ENCODE results near the gene ZNF200. TPM values are rescaled to one million over a fixed set of nuclear protein-coding genes. Genes with fewer than 3 reads are reported as not detected.

The ZNF200 gene
- total RNA-seq, 4 donors from 2014 or later, result 4.1 to 17.6 (median 10.7) TPM

- Histone ChIP-seq H3K27ac (no peak overlapping the region), H3K4me1 (no peaks in the 10 kb centered on the region), H3K9me3 (no peaks in the 10 kb centered on the region), H3K36me3 (no peaks in the 10 kb centered on the region), H3K27me3 (no peaks in the 10 kb centered on the region), H3K4me3 (no peak overlapping the region)
- intact Hi-C loops (cut with DNase I; ENCODE audit: low total_unique reads), result no loop called here
- DNase-seq, result no peak
- no peak for TF ChIP-seq POLR2A (IDR thresholded peaks at IDR 0.05)
- TF ChIP-seq CTCF (IDR thresholded peaks at IDR 0.05), result no peak
These were observed 22.0 kb upstream of the ZNF200 start for GRCh38 chr16:3256866-3257465.

DNA sequence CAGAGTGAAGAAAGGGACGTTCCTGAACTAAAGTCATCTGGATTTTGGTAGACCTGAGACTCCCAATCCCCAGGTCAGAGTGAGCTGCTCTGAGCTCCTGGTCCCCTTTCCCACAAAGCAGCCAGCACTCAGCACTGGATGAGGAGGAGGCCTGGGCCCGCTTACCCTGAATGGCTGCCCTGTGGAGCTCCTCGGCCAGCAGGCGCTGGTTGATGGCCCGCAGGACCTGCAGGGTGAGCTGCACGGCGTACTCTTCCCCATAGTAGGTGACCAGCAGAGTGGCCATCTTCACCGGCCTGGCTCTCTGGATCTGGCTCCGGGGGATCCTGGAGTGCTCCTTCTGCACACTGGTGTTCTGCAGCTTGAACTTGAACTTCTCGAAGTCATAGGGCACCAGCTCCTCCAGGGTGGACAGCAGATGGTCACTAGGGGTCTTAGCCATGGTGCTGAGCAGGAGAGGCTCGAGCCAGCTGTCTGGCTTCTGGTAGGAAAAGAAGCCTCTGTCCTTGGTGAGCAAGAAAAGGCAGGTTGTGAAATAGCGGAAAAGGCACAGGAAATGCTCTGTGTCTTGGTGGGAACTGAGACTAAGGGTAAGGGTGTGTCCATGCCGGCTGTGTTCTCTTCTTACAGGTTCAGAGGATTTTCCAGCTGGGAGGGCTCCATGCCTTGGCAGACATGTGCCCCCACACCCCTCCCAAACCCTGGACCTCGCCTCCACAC, 21.3 kb upstream of the ZNF200 start, which contains the start of gene MEFV:
TSS of gene MEFV (minus strand) at position 488 of the 720 bp plus-strand sequence. CDS start at position 442, 46 bp downstream.
- Histone ChIP-seq H3K4me3 (no peak within 1 kb of the TSS), H3K9me3 (no peaks in the 10 kb centered on the region), H3K4me1 (no peaks in the 10 kb centered on the region), H3K27ac (no peak within 1 kb of the TSS), H3K36me3 (no peaks in the 10 kb centered on the region), H3K27me3 (no peaks in the 10 kb centered on the region)
- no peak for DNase-seq
- TF ChIP-seq CTCF (IDR thresholded peaks at IDR 0.05) (no peak), POLR2A (IDR thresholded peaks at IDR 0.05) (no peak)
- intact Hi-C loops (cut with DNase I; ENCODE audit: low total_unique reads), result no loop called here

- Histone ChIP-seq H3K4me1 (no peaks in the 10 kb centered on the region), H3K36me3 (no peaks in the 10 kb centered on the region), H3K9me3 (no peaks in the 10 kb centered on the region), H3K27ac (no peak overlapping the region), H3K27me3 (no peaks in the 10 kb centered on the region), H3K4me3 (no peak overlapping the region)
- TF ChIP-seq CTCF (IDR thresholded peaks at IDR 0.05), result no peak
- TF ChIP-seq POLR2A (IDR thresholded peaks at IDR 0.05), result no peak
- no peak for DNase-seq
- intact Hi-C loops (cut with DNase I; ENCODE audit: low total_unique reads), result no loop called here
These were observed 19.4 kb upstream of the ZNF200 start for GRCh38 chr16:3254309-3254708.

- intact Hi-C loops (cut with DNase I; ENCODE audit: low total_unique reads), result no loop called here
- H3K4me3 ChIP-seq, result no peak overlapping the region
- no peaks in the 10 kb centered on the region for H3K4me1 ChIP-seq
- TF ChIP-seq CTCF (IDR thresholded peaks at IDR 0.05), result no peak
- TF ChIP-seq POLR2A (IDR thresholded peaks at IDR 0.05), result no peak
- no peaks in the 10 kb centered on the region for H3K9me3 ChIP-seq
- no peak for DNase-seq
- no peak overlapping the region for H3K27ac ChIP-seq
- H3K36me3 ChIP-seq, result no peaks in the 10 kb centered on the region
- H3K27me3 ChIP-seq, result no peaks in the 10 kb centered on the region
These were observed 18.0 kb upstream of the ZNF200 start for GRCh38 chr16:3252967-3253366.

DNA sequence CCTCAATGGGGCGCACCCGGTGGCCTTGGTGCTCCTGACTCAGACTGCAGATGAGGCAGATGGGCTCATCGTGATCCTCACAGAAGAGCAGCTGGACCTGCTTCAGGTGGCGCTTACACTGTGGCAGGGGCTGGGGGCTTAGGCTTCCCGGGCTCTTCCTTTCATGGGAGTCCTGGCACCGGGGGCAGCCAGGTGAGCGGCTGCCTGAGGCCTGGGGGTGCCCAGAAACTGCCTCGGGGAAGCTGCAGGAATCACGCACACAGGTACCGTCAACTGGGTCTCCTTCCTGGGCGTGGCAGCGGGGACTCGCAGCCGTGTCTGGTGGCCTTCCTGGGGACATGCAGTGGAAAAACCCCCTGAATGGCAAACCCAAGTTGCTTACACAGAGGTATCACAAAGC, 14.5 kb upstream of the ZNF200 start:
- Histone ChIP-seq H3K4me3 (no peak overlapping the region), H3K36me3 (no peaks in the 10 kb centered on the region), H3K4me1 (no peaks in the 10 kb centered on the region), H3K27ac (no peak overlapping the region), H3K9me3 (no peaks in the 10 kb centered on the region), H3K27me3 (no peaks in the 10 kb centered on the region)
- no peak for DNase-seq
- TF ChIP-seq POLR2A (IDR thresholded peaks at IDR 0.05) (no peak), CTCF (IDR thresholded peaks at IDR 0.05) (no peak)
- intact Hi-C loops (cut with DNase I; ENCODE audit: low total_unique reads), result no loop called here
